GM10266 (cell line): ENCODE results near the gene AMELY.
"Not testable (repeated sequence)": the region's sequence is repeated elsewhere in the genome, so short reads cannot be mapped to it uniquely, and the experiment has no call there.

ENCODE experiments used
- DNase-seq: peaks from one replicate; pipeline ENCODE4 v3.0.0; 2012; ENCODE audit errors: extremely low spot score
- TF ChIP-seq, protein P1 (sequence below): IDR thresholded peaks from 2 replicates; pipeline ENCODE4 v1.5.1; 2012; ENCODE audit warnings: mild to moderate bottlenecking, low read depth; ENCODE audit not compliant: control insufficient read depth, insufficient read depth; ENCODE audit errors: missing control alignments

Gene AMELY

DNA sequence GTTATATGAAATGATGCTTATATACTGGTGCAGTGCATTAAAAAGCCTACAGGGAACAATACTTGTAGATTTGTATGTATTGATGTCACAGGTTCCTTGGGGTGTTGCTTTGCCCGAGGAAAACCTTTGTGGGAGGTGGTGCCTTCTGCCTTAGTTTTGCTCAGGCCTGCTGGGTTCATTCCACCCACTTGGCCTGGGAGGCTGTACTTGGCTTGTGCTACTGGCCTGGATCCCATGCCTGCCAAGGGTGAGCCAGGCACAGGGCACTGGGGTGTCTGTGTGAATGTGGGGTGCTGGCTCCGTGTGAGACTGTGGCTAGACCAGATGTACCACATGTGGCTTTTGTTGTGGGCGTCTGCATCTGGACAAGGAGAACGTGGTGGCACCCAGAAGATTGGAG, 16.7 kb upstream of the AMELY start:
- no peak for DNase-seq
- TF ChIP-seq, protein P1, sequence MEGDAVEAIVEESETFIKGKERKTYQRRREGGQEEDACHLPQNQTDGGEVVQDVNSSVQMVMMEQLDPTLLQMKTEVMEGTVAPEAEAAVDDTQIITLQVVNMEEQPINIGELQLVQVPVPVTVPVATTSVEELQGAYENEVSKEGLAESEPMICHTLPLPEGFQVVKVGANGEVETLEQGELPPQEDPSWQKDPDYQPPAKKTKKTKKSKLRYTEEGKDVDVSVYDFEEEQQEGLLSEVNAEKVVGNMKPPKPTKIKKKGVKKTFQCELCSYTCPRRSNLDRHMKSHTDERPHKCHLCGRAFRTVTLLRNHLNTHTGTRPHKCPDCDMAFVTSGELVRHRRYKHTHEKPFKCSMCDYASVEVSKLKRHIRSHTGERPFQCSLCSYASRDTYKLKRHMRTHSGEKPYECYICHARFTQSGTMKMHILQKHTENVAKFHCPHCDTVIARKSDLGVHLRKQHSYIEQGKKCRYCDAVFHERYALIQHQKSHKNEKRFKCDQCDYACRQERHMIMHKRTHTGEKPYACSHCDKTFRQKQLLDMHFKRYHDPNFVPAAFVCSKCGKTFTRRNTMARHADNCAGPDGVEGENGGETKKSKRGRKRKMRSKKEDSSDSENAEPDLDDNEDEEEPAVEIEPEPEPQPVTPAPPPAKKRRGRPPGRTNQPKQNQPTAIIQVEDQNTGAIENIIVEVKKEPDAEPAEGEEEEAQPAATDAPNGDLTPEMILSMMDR = no peak

DNA sequence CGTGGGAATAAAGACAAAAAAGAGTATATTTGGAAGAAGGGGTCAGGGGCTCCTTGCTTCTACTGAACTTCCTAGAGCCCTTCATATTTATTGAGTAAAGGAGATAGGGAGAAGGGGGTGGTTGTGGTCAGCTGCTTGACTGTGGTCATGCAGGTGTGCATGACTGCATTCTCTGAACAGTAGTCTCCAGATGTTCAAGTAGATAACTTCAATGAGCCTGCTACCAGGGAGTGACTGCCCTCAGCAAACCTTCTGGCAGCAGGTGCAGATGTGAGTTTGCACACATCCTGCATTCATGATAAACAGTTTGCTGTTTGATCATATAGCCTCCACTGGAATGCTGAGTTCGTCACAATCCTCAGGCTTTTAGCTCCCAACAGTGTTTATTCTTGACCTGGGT, 9.5 kb upstream of the AMELY start:
- TF ChIP-seq, protein P1 = no peak
- DNase-seq = no peak

DNA sequence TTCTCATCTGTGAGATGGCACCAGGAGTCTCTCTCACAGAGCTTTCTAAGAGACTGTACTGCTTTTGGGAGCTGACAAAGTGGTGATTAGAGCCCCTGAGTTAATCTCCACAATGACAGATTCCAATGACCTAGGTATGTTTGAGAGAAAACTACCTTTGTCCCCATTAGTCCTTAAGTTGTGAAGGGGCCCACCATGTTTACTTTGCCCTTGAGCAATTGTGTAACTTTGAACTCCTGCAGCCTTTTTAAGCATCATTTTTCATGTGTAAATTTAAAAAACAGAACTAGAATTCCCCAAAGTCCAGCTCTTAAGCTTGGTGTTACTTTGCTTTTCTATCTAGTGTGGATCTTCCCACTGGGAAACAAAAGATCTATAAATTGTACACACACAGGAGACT, 1.8 kb upstream of the AMELY start:
- no peak for DNase-seq
- TF ChIP-seq, protein P1 = no peak

DNA sequence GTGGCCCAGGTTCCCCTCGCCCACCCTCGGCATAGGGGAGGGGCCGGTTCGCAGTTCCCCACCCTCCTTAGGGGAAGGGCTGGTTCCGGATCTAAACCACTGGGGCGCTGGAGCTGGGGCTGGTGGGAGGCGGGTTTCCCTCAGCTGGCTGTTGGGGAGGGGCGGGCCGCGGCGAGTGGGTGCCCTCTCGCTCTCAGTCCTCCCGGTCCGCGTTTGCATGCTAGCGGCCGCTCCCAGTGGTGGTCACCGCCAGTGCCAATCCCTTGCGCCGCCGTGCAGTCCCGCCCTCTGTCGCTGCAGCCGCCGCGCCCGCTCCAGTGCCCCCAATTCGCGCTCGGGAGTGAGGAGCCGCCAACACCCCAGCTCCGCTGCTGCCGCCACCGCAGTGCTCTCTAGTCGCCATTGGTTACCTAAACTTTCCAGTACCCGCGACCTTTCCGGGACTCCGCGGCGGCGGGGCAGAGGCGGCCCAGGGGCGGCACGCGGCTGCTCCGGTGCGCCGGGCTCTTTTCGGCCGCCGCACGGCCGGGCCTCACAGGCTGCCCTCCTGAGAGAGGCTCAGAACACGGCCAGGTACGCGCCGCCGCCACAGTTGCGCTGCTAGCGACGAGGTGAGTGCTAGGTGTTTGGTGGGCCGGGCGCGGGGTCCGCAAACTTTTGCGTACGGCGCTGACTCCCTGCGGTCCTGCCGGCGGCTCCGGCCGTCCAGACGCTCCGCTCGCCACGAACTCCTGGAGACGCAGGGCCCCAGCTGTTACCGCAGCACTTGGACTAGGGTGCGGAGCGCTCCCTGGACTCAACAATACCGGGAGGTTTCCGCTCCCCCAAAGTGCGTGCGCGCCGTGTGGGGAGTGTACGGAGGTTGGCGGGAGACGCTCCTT, 940 bp downstream of the AMELY start, which contains the start of gene TBL1Y:
TBL1Y (plus strand) TSS at position 326 of the 881 bp plus-strand sequence. CDS start 114,388 bp downstream, outside the sequence.
- TF ChIP-seq, protein P1 = no peak
- DNase-seq = peak; percentile 27

DNA sequence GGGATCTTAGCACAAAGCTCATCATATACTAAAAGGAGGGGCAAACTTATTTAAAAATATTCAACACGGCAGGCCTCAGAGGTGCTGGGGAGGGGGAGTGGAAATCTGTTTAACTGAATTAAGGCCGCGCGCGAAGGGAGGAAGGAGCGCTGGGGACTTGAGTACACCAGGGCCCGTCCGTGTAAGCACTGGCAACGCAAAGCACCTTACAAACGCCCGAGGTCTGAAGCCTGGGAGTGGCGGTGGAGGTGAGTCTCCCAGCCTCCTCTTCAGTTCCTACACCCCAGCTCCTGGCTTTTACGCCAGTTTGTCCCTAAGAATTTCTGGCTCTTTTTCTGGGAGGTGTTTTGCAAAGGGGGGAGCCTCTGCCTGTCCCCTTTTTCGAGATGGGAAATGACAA, 1.7 kb downstream of the AMELY start:
- no peak for DNase-seq
- TF ChIP-seq, protein P1 = no peak

- DNase-seq = no peak
- TF ChIP-seq, protein P1 = no peak
These were observed 2.4 kb downstream of the AMELY start for GRCh38 chrY:6909118-6909521.

GRCh38 chrY:6908021-6908420, 3.5 kb downstream of the AMELY start:
- not testable (repeated sequence) for DNase-seq
